Right atrium auricular region (tissue), 2 donors: ENCODE data around the gene FCER2. TPM values are rescaled to one million over a fixed set of nuclear protein-coding genes. Genes with fewer than 3 reads are reported as not detected.

ENCODE experiments used
- DNase-seq: peaks from one replicate; pipeline ENCODE4 v3.0.0-alpha.2; 2019; ENCODE audit warnings: low spot score
- H3K27ac ChIP-seq, 2 donors: fragments of 200-600 bp; sonication (generic); 1 replicate in 1 of 2; 2 replicates in 1 of 2; pipeline ENCODE4 v1.5.1; 2016 to 2019
- H3K27me3 ChIP-seq, 2 donors: fragments of 200-600 bp; sonication (generic); one replicate each; pipeline versions ENCODE4 v1.5.1 to v1.6.0; 2017 to 2019
- H3K36me3 ChIP-seq: fragments of 200-600 bp; sonication (generic); one replicate; pipeline ENCODE4 v1.5.1; 2016
- H3K4me1 ChIP-seq, 2 donors: fragments of 200-600 bp; sonication (generic); one replicate each; pipeline versions ENCODE4 v1.5.1 to v1.6.0; 2017 to 2019
- H3K4me3 ChIP-seq, 2 donors: fragments of 200-600 bp; sonication (generic); 1 replicate in 1 of 2; 2 replicates in 1 of 2; pipeline ENCODE4 v1.5.1; 2017 to 2019; ENCODE audit warnings: mild to moderate bottlenecking in 1 of 2, moderate library complexity in 1 of 2
- H3K9me3 ChIP-seq, 2 donors: fragments of 200-600 bp; sonication (generic); one replicate each; pipeline ENCODE4 v1.5.1; 2019
- CTCF ChIP-seq, 2 donors: fragments of 200-600 bp; sonication (generic); IDR thresholded peaks; one replicate each; pipeline ENCODE4 v1.5.1; 2019; ENCODE audit warnings: antibody characterized with exemption in 2 of 2
- total RNA-seq, 2 donors: library from RNA; depleted of rRNA; stranded (reverse); fragments of >200 nt; gene quantifications; one replicate each; pipeline ENCODE4 v1.1.0, GENCODE V29; 2016

Gene FCER2
- total RNA-seq, 2 donors from 2014 or later, result not detected

GRCh38 chr19:7703332-7703731 lies 1.4 kb upstream of the FCER2 start:
- no peaks in the 10 kb centered on the region for H3K36me3 ChIP-seq
- no peaks in the 10 kb centered on the region for H3K27me3 ChIP-seq

GRCh38 chr19:7701049-7701653 lies 780 bp downstream of the FCER2 start:
- H3K27me3 ChIP-seq, result no peaks in the 10 kb centered on the region
- no peak overlapping the region for H3K27ac ChIP-seq
- TF ChIP-seq CTCF (IDR thresholded peaks at IDR 0.05), result no peak
- H3K4me3 ChIP-seq, result no peak overlapping the region
- DNase-seq, result no peak
- no peaks in the 10 kb centered on the region for H3K4me1 ChIP-seq
- no peaks in the 10 kb centered on the region for H3K9me3 ChIP-seq
- H3K36me3 ChIP-seq, result no peaks in the 10 kb centered on the region

More at GRCh38 chr19:7703332-7703731, 1.4 kb upstream of the FCER2 start:
- Histone ChIP-seq H3K4me3 (no peak overlapping the region), H3K9me3 (no peaks in the 10 kb centered on the region), H3K27ac (no peak overlapping the region), H3K4me1 (no peaks in the 10 kb centered on the region)
- no peak for DNase-seq
- no peak for TF ChIP-seq CTCF (IDR thresholded peaks at IDR 0.05)

GRCh38 chr19:7699417-7700401 lies 2.2 kb downstream of the FCER2 start:
- no peaks in the 10 kb centered on the region for H3K9me3 ChIP-seq
- no peaks in the 10 kb centered on the region for H3K27me3 ChIP-seq
- no peak overlapping the region for H3K27ac ChIP-seq
- TF ChIP-seq CTCF (IDR thresholded peaks at IDR 0.05), result no peak
- no peaks in the 10 kb centered on the region for H3K36me3 ChIP-seq
- DNase-seq, result no peak
- no peaks in the 10 kb centered on the region for H3K4me1 ChIP-seq
- H3K4me3 ChIP-seq, result no peak overlapping the region

GRCh38 chr19:7699003-7699402 lies 2.9 kb downstream of the FCER2 start:
- H3K27ac ChIP-seq, result no peak overlapping the region
- no peaks in the 10 kb centered on the region for H3K9me3 ChIP-seq
- DNase-seq, result no peak
- no peak for TF ChIP-seq CTCF (IDR thresholded peaks at IDR 0.05)
- H3K36me3 ChIP-seq, result no peaks in the 10 kb centered on the region
- no peaks in the 10 kb centered on the region for H3K27me3 ChIP-seq
- H3K4me3 ChIP-seq, result no peak overlapping the region
- no peaks in the 10 kb centered on the region for H3K4me1 ChIP-seq

GRCh38 chr19:7698583-7698982 lies 3.3 kb downstream of the FCER2 start:
- Histone ChIP-seq H3K27ac (no peak overlapping the region), H3K36me3 (no peaks in the 10 kb centered on the region), H3K4me3 (no peak overlapping the region), H3K9me3 (no peaks in the 10 kb centered on the region), H3K4me1 (no peaks in the 10 kb centered on the region), H3K27me3 (no peaks in the 10 kb centered on the region)
- DNase-seq, result no peak
- no peak for TF ChIP-seq CTCF (IDR thresholded peaks at IDR 0.05)
